ENCODE measurements around the gene WNT9B. TPM values are rescaled to one million over a fixed set of nuclear protein-coding genes. Genes with fewer than 3 reads are reported as not detected.

Gene WNT9B
- total and polyA plus RNA-seq, 2 experiments from 2014 or later, result 0.17 TPM; not detected in 1

- TF ChIP-seq ZNF462 (CRISPR knock-in tag; IDR thresholded peaks at IDR 0.05), result no peak
- TF ChIP-seq ZNF114 (CRISPR knock-in tag; IDR thresholded peaks at IDR 0.05), result no peak
- no peak for TF ChIP-seq EZH2 (IDR thresholded peaks at IDR 0.05; ENCODE audit: low read depth, unreplicated experiment)
- TF ChIP-seq EZH2phosphoT487 (IDR thresholded peaks at IDR 0.05; ENCODE audit: unreplicated experiment), result no peak
- no peak for TF ChIP-seq STAT1 (IDR thresholded peaks at IDR 0.05; ENCODE audit: unreplicated experiment)
- TF ChIP-seq NANOG (IDR thresholded peaks at IDR 0.05; ENCODE audit: borderline replicate concordance), result no peak
Measured at GRCh38 chr17:46833840-46834208, 17.6 kb upstream of the WNT9B start (continued).

DNA sequence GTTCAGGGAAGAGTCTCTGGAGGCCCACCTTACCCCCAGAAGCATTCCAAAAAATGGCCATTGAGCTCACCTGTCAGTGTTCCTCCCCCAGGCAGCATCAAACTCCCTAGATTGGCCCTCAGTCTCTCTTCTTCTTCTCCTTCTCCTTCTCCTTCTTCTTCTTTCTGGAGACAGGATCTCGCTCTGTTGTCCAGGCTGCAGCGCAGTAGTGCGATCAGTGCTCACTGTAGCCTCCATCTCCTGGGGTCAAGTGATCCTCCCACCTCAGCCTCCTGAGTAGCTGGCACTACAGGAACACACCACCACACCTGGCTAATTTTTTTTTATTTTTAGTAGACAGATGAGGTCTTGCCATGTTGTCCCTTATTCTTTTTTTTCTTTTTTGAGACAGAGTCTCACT, 16.5 kb upstream of the WNT9B start:
- Histone ChIP-seq H3K9me2 (ENCODE audit: insufficient read depth) (no peaks in the 10 kb centered on the region), H3K4me3 (no peak overlapping the region), H3K4me2 (no peak overlapping the region), H3K27ac (ENCODE audit: low read depth) (no peak overlapping the region), H3K27me3 (ENCODE audit: insufficient read depth) (peaks cover 3% of the 10 kb centered on the region; the same call in 1 of the 2 replicates), H3K79me2 (replicated peaks; ENCODE audit: insufficient read depth) (no peaks in the 10 kb centered on the region), H2AFZ (no peak overlapping the region), H3K36me3 (ENCODE audit: insufficient read depth) (no peaks in the 10 kb centered on the region), H3K4me1 (ENCODE audit: insufficient read depth) (peaks cover 7% of the 10 kb centered on the region; the same call in 1 of the 2 replicates), H4K20me1 (replicated peaks; ENCODE audit: insufficient read depth) (no peaks in the 10 kb centered on the region), H3F3A (replicated peaks; ENCODE audit: low read depth) (no peaks in the 10 kb centered on the region)
- Mint-ChIP-seq H3K27me3 (ENCODE audit: insufficient read depth, low read depth, poor library complexity) (peaks cover 36% of the 10 kb centered on the region), H3K4me3 (no peak overlapping the region; the same call in 2 of the 3 replicates), H3K36me3 (ENCODE audit: low read depth) (no peaks in the 10 kb centered on the region), H3K27ac (no peak overlapping the region), H3K9me3 (peaks cover 5% of the 10 kb centered on the region; the same call in 2 of the 3 replicates), H3K4me1 (peaks cover 33% of the 10 kb centered on the region)
- no peak for ATAC-seq
- DNase-seq (ENCODE audit: low spot score), result no peak
- TF ChIP-seq ZNF114 (CRISPR knock-in tag; IDR thresholded peaks at IDR 0.05) (no peak), EZH2phosphoT487 (IDR thresholded peaks at IDR 0.05; ENCODE audit: unreplicated experiment) (no peak), EZH2 (IDR thresholded peaks at IDR 0.05; ENCODE audit: low read depth, unreplicated experiment) (no peak), REST (IDR thresholded peaks at IDR 0.05; ENCODE audit: unreplicated experiment) (no peak), CTCF (conservative IDR thresholded peaks at IDR 0.05; ENCODE audit: low read depth in 2 of 2) (no peak), STAT1 (IDR thresholded peaks at IDR 0.05; ENCODE audit: unreplicated experiment) (no peak), NANOG (IDR thresholded peaks at IDR 0.05; ENCODE audit: borderline replicate concordance) (no peak)
- TF ChIP-seq, protein P1, sequence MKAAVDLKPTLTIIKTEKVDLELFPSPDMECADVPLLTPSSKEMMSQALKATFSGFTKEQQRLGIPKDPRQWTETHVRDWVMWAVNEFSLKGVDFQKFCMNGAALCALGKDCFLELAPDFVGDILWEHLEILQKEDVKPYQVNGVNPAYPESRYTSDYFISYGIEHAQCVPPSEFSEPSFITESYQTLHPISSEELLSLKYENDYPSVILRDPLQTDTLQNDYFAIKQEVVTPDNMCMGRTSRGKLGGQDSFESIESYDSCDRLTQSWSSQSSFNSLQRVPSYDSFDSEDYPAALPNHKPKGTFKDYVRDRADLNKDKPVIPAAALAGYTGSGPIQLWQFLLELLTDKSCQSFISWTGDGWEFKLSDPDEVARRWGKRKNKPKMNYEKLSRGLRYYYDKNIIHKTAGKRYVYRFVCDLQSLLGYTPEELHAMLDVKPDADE (IDR thresholded peaks at IDR 0.05), result no peak

All from GM23338 (cell line).